Right lung (tissue), 10 donors: ENCODE data around the gene PCDHGB4. TPM values are rescaled to one million over a fixed set of nuclear protein-coding genes. Genes with fewer than 3 reads are reported as not detected.
A peak's percentile ranks its signal among the peaks of the same experiment; 100 is the strongest.
"Not testable (repeated sequence)": the region's sequence is repeated elsewhere in the genome, so short reads cannot be mapped to it uniquely, and the experiment has no call there.

ENCODE experiments used
- DNase-seq, 2 donors: peaks; one replicate each; pipeline ENCODE4 v3.0.0-alpha.2; 2013
- long read RNA-seq, 8 donors: transcript quantifications; one replicate each; lab custom pipeline, GENCODE V29; 2026
- polyA plus RNA-seq, 5 donors: library from polyadenylated mRNA; unstranded; fragments of 120-200 nt; gene quantifications; one replicate each; pipeline versions ENCODE4 v1.2.1 to v1.2.3, GENCODE V29; 2013; ENCODE audit warnings: inconsistent platforms in 1 of 5, low replicate concordance in 1 of 5; ENCODE audit not compliant: insufficient read length in 5 of 5, insufficient read depth in 1 of 5

PCDHGB4 gene
- 1 to 10 TPM; 3.1 to 5.0 (median 4.2) TPM for polyA plus RNA-seq
- long read RNA-seq, donor 1, full-length matches to known transcripts, result 3 of 3 reads
- long read RNA-seq, donor 1, partial matches to known transcripts, result 0 of 3 reads
- long read RNA-seq, donor 1, other reads (novel, unspliced or antisense), result 0 of 3 reads
- long read RNA-seq, donor 2, full-length matches to known transcripts, result 1 of 1 reads
- long read RNA-seq, donor 2, partial matches to known transcripts, result 0 of 1 reads
- long read RNA-seq, donor 2, other reads (novel, unspliced or antisense), result 0 of 1 reads
- long read RNA-seq, donor 3, result 0 reads
- long read RNA-seq, donor 4, full-length matches to known transcripts, result 2 of 2 reads
- long read RNA-seq, donor 4, partial matches to known transcripts, result 0 of 2 reads
- long read RNA-seq, donor 4, other reads (novel, unspliced or antisense), result 0 of 2 reads
- long read RNA-seq, donor 5, full-length matches to known transcripts, result 6 of 6 reads
- long read RNA-seq, donor 5, partial matches to known transcripts, result 0 of 6 reads
- long read RNA-seq, donor 5, other reads (novel, unspliced or antisense), result 0 of 6 reads
- long read RNA-seq, donor 6, full-length matches to known transcripts, result 3 of 3 reads
- long read RNA-seq, donor 6, partial matches to known transcripts, result 0 of 3 reads
- long read RNA-seq, donor 6, other reads (novel, unspliced or antisense), result 0 of 3 reads
- long read RNA-seq, donor 7, result 0 reads
- long read RNA-seq, donor 8, full-length matches to known transcripts, result 3 of 3 reads
- long read RNA-seq, donor 8, partial matches to known transcripts, result 0 of 3 reads
- long read RNA-seq, donor 8, other reads (novel, unspliced or antisense), result 0 of 3 reads

DNA sequence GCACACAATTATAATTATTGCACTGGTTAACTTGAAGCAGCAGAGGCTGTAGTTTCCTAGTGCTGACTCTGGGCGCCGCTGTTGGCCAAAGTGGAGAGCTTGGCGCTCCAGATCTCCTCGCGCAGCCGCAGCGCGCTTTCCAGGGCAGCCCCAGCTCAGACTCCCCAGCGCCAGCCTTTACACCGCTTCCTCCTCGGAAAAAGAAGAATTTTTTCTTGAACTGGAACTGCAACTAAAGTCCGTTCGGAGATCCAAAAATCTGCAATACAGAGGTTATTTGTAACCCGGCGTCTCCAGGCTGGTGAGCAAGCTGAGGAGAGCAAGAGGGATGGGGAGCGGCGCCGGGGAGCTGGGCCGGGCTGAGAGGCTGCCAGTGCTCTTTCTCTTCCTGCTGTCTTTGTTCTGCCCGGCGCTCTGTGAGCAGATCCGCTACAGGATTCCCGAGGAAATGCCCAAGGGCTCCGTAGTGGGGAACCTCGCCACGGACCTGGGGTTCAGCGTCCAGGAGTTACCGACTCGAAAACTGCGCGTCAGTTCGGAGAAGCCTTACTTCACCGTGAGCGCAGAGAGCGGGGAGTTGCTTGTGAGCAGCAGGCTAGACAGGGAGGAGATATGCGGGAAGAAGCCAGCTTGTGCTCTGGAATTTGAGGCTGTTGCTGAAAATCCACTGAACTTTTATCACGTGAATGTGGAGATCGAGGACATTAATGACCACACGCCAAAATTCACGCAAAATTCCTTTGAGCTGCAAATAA, at the start of gene PCDHGB4:
PCDHGB4 (plus strand) TSS at position 142 of the 755 bp plus-strand sequence; CDS start at position 329, 187 bp downstream.
- not testable (repeated sequence) for DNase-seq

GRCh38 chr5:141338538-141339306, 48.8 kb upstream of the PCDHGB4 start, which contains the start of gene PCDHGA2:
TSS of gene PCDHGA2 (plus strand) at chr5:141338760.
- DNase-seq, result peak in 1 of 2 donors; percentile 23

GRCh38 chr5:141340781-141341354, 46.6 kb upstream of the PCDHGB4 start:
- DNase-seq, result not testable (repeated sequence)

- no peak for DNase-seq
These were observed 44.7 kb upstream of the PCDHGB4 start for GRCh38 chr5:141342773-141343172.

DNA sequence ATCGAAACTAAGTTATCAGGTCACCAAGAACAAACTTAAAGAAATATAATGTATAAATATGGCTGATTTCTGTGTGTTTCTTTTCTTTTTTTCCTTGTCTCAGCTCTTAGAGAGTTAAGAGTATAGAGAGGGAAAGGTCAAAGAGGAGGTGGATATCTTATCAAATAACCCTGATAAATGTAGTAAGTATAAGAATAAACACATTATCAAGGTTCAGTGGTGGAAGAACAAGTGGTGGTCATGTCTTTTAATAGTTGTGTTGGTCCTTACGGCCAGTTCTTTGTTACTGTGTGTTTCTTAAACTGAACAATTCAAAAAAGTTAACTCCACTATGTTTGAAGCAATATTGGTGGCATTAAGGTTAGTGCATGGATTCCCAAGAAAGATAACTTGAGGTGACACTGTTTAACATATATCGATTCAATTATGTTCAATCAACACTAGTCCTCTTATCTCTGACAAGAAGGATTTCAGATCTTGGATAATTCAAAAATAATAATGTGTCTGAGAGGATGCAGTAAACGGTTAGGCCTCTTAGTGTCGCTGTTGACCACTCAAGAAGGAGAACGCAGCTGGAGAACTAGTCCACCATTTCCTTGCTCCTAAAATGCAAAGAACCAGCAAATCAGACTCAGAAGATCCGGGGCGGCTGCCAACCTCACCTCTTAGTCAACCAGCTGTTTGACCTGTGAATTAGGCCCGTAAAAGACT, 44.1 kb upstream of the PCDHGB4 start, which contains the start of gene PCDHGA3:
PCDHGA3 (plus strand) TSS at position 588 of the 711 bp plus-strand sequence. CDS start 205 bp downstream, outside the sequence.
- no peak for DNase-seq

GRCh38 chr5:141343953-141344463, 43.5 kb upstream of the PCDHGB4 start:
- DNase-seq, result no peak

DNA sequence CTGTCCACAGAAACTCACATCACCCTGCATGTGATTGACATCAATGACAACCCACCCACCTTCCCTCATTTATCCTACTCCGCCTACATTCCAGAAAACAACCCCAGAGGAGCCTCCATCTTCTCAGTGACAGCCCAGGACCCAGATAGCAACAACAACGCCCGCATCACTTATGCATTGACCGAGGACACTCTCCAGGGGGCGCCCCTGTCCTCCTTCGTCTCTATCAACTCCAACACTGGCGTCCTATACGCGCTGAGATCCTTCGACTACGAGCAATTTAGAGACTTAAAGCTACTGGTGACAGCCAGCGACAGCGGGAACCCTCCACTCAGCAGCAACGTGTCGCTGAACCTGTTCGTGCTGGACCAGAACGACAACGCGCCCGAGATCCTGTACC, 42.2 kb upstream of the PCDHGB4 start:
- DNase-seq, result no peak

- DNase-seq, result not testable (repeated sequence)
These were observed 41.5 kb upstream of the PCDHGB4 start for GRCh38 chr5:141346017-141346416.

DNA sequence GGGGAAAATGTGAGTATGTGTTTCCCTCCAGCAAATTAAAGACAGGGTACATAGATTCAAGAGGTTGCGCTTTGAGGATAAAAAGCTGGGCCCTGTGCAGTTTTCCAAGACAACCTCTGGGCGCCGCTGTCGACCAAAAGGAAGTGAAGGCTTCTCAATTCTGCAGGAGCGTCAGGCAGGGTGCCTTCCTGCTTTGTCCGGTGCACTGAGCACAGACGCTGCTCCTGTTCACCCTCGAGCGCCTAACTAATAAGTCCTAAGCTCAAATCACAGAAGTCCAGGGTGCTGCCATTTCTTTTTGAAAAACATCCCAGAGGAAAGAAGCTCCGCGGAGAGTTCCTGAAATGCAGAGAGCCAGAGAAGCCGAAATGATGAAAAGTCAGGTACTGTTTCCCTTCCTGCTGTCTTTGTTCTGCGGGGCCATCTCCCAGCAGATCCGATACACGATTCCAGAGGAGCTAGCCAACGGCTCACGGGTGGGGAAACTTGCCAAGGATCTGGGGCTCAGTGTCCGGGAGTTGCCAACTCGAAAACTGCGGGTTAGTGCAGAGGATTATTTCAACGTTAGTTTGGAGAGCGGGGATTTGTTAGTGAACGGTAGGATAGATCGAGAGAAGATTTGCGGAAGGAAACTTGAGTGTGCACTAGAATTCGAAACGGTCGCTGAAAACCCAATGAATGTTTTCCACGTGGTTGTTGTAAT, 37.4 kb upstream of the PCDHGB4 start, which contains the start of gene PCDHGB1:
PCDHGB1 (plus strand) TSS at position 183 of the 703 bp plus-strand sequence; CDS start at position 345, 162 bp downstream.
- DNase-seq, result no peak

- no peak for DNase-seq
These were observed 35.9 kb upstream of the PCDHGB4 start for GRCh38 chr5:141351591-141351990.

DNA sequence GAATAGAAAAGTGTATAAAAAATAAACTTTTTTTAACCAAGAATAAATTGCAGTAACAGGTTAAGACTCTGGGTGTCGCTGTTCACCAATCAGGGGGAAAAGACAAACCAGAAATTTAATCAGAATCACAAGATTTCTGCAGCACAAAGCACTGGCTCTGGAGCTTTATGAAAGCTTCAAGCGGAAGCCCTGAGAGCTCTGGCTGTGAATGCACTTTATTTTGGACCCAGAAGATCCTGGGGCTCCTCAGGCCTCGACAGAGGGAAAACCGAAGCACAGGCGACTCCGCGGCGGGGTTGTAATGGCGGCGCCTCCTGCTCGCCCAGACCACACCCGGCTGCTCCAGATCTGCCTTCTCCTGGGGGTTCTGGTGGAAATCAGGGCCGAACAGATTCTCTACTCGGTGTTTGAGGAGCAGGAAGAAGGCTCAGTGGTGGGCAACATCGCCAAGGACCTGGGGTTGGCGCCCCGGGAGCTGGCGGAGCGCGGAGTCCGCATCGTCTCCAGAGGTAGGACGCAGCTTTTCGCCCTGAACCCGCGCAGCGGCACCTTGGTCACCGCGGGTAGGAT, 32.5 kb upstream of the PCDHGB4 start, which contains the start of gene PCDHGA4:
PCDHGA4 (plus strand) TSS at position 122 of the 570 bp plus-strand sequence; CDS start at position 209, 87 bp downstream.
- DNase-seq, result no peak

GRCh38 chr5:141355641-141356040, 31.9 kb upstream of the PCDHGB4 start:
- no peak for DNase-seq

GRCh38 chr5:141356133-141356532, 31.4 kb upstream of the PCDHGB4 start:
- no peak for DNase-seq

DNA sequence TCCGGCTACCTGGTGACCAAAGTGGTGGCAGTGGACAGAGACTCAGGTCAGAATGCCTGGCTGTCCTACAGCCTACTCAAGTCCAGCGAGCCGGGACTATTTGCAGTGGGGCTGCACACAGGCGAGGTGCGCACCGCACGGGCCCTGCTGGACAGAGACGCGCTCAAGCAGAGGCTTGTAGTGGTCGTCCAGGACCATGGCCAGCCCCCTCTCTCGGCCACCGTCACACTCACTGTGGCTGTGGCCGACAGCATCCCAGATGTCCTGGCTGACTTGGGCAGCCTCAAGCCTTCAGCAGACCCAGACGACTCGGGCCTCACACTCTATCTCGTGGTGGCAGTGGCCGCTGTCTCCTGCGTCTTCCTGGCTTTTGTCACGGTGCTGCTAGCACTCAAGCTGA, 30.5 kb upstream of the PCDHGB4 start:
- DNase-seq, result no peak

DNA sequence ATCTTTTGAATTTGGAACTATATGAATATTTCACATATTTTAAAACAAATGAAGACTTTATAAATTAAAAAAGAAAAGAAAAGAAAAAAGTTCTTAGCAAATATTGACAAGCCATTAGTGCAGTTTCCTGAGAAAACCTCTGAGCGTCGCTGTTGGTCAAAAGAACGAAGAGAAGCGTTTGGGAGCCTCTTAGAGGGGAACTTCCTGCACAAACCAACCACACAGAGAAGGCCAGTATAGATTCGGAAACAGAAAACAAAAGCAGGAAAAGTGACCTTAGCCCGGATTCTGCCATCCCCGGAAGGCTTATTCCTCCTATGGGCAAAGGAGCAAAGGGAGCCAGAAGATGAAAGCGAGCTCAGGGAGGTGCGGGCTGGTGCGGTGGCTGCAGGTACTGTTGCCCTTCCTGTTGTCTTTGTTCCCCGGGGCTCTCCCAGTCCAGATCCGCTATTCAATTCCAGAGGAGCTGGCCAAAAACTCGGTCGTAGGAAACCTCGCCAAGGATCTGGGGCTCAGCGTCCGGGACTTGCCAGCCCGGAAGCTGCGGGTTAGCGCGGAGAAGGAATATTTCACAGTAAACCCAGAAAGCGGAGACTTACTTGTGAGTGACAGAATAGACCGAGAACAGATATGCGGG, 27.6 kb upstream of the PCDHGB4 start, which contains the start of gene PCDHGB2:
PCDHGB2 (plus strand) TSS at position 205 of the 637 bp plus-strand sequence; CDS start at position 347, 142 bp downstream.
- DNase-seq, result no peak

- DNase-seq, result no peak
These were observed 26.8 kb upstream of the PCDHGB4 start for GRCh38 chr5:141360685-141361084.

DNA sequence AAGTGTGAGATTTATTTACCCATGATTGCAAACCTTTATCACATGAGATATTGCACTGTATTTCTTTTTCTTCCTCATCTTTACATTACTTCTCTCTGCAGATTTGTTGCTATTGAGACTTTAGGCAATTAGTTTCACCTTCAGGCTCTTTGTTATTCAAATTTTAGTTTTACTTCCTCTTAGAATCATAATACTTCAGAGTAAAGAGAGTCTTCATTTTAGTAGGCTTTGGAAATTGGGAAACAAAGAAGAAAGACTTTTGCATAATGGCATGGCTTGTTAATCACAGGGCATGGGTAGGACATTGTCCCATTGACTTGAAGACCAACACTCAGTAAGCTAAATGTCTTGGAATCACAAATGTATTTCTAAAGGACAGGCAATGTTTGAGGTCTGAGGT, 24.8 kb upstream of the PCDHGB4 start:
- no peak for DNase-seq
